ENCODE results near the gene NCKAP5. TPM values are rescaled to one million over a fixed set of nuclear protein-coding genes. Genes with fewer than 3 reads are reported as not detected.
"Not testable (repeated sequence)": the region's sequence is repeated elsewhere in the genome, so short reads cannot be mapped to it uniquely, and the experiment has no call there.

The NCKAP5 gene
- total and polyA plus RNA-seq, 2 donors, result 1.9 to 2.0 TPM

DNA sequence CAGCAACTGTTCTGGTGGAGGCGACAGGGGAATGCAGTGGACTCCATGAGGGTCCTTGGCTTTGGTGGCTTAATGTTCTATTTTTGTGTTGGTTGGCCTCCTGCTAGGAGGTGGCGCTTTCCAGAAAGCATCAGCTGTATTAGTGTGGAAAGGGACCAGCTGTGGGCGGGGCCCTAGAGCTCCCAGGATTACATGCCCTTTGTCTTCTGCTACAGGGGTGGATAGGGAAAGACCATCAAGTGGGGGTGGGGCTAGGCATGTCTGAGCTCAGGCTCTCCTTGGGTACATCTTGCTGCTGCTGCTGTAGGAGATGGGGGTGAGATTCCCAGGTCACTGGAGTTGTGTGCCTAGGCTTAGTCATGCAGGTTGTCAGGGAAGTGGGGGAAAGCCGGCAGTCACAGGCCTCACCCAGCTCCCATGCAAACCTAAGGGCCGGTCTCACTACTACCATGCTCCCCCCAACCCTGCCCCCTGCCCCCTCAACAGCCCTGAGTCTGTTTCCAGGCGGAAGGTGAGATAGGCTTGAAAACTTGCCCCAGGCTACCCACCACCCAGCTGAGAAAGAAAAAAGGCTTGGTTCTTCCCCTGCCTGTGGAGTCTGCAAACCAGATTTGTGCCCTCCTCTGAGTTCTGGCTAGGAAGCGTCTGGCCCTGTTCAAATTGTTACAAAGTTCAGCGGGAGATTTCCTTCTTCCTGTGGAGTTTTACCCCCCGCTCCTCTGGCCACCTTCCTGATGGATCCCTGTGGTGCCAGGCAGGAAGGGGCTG is 756.9 kb downstream of the NCKAP5 start:
- H3K4me3 ChIP-seq (ENCODE audit: low read length in 2 of 2), result no peak overlapping the region
- H3K27me3 ChIP-seq (ENCODE audit: control insufficient read depth in 2 of 2, insufficient read depth in 1 of 2, low read length in 1 of 2), result no peaks in the 10 kb centered on the region
- 74% methylated on average over 9 of the region's 9 CpGs for WGBS
- H3K36me3 ChIP-seq (ENCODE audit: control insufficient read depth in 2 of 2, insufficient read depth in 2 of 2, low read length in 1 of 2), result no peaks in the 10 kb centered on the region
- H3K4me1 ChIP-seq (ENCODE audit: control insufficient read depth in 2 of 2, insufficient read depth in 2 of 2, low read length in 2 of 2), result no peaks in the 10 kb centered on the region
- H3K27ac ChIP-seq (ENCODE audit: low read depth in 1 of 2, low read length in 1 of 2), result no peak overlapping the region
- no peak for DNase-seq (ENCODE audit: low read depth in 6 of 9, low spot score in 9 of 9)
- peaks cover 0 to 1% of the 10 kb centered on the region in 2 donors for H3K9me3 ChIP-seq (ENCODE audit: control insufficient read depth in 2 of 2, insufficient read depth in 1 of 2, low read length in 1 of 2)

- not testable (repeated sequence) for H3K27me3 ChIP-seq (ENCODE audit: control insufficient read depth in 2 of 2, insufficient read depth in 1 of 2, low read length in 1 of 2); H3K36me3 ChIP-seq (ENCODE audit: control insufficient read depth in 2 of 2, insufficient read depth in 2 of 2, low read length in 1 of 2); H3K4me3 ChIP-seq (ENCODE audit: low read length in 2 of 2); H3K4me1 ChIP-seq (ENCODE audit: control insufficient read depth in 2 of 2, insufficient read depth in 2 of 2, low read length in 2 of 2); DNase-seq (ENCODE audit: low read depth in 6 of 9, low spot score in 9 of 9); H3K9me3 ChIP-seq (ENCODE audit: control insufficient read depth in 2 of 2, insufficient read depth in 1 of 2, low read length in 1 of 2); H3K27ac ChIP-seq (ENCODE audit: low read depth in 1 of 2, low read length in 1 of 2)
- 94% methylated on average over 1 of the region's 1 CpG for WGBS
Measured at GRCh38 chr2:132809962-132810361, 758.3 kb downstream of the NCKAP5 start.

- DNase-seq (ENCODE audit: low read depth in 6 of 9, low spot score in 9 of 9), result no peak
Measured at GRCh38 chr2:132804051-132804450, 764.2 kb downstream of the NCKAP5 start.

DNA sequence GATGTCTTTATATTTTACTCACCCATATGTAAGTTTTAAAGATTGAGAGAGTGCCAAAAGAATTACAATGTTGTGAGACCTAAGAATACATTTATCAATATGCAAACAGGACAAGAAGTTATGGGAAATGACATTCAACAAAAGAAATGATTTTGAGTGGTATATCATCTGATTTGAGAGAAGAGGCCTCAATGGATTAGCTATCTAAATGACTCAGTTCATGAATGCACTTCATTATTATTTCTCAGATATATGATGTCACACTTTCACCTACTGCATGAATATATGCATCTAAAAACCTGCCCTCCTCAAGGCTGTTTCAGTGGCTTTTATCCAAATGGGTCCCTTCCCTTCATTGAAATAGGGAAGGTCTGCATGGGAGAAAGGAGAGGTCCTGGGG is 769.9 kb downstream of the NCKAP5 start:
- H3K36me3 ChIP-seq (ENCODE audit: control insufficient read depth in 2 of 2, insufficient read depth in 2 of 2, low read length in 1 of 2), result no peaks in the 10 kb centered on the region
- H3K9me3 ChIP-seq (ENCODE audit: control insufficient read depth in 2 of 2, insufficient read depth in 1 of 2, low read length in 1 of 2), result no peaks in the 10 kb centered on the region
- no peaks in the 10 kb centered on the region for H3K27me3 ChIP-seq (ENCODE audit: control insufficient read depth in 2 of 2, insufficient read depth in 1 of 2, low read length in 1 of 2)
- no peak for DNase-seq (ENCODE audit: low read depth in 6 of 9, low spot score in 9 of 9)
- no peaks in the 10 kb centered on the region for H3K4me1 ChIP-seq (ENCODE audit: control insufficient read depth in 2 of 2, insufficient read depth in 2 of 2, low read length in 2 of 2)
- H3K4me3 ChIP-seq (ENCODE audit: low read length in 2 of 2), result no peak overlapping the region
- H3K27ac ChIP-seq (ENCODE audit: low read depth in 1 of 2, low read length in 1 of 2), result no peak overlapping the region

More at GRCh38 chr2:132804051-132804450, 764.2 kb downstream of the NCKAP5 start:
- 38% methylated on average over 4 of the region's 4 CpGs for WGBS
- H3K4me1 ChIP-seq (ENCODE audit: control insufficient read depth in 2 of 2, insufficient read depth in 2 of 2, low read length in 2 of 2), result no peaks in the 10 kb centered on the region
- no peaks in the 10 kb centered on the region for H3K27me3 ChIP-seq (ENCODE audit: control insufficient read depth in 2 of 2, insufficient read depth in 1 of 2, low read length in 1 of 2)
- H3K4me3 ChIP-seq (ENCODE audit: low read length in 2 of 2), result no peak overlapping the region
- H3K27ac ChIP-seq (ENCODE audit: low read depth in 1 of 2, low read length in 1 of 2), result no peak overlapping the region
- no peaks in the 10 kb centered on the region for H3K36me3 ChIP-seq (ENCODE audit: control insufficient read depth in 2 of 2, insufficient read depth in 2 of 2, low read length in 1 of 2)
- no peaks in the 10 kb centered on the region for H3K9me3 ChIP-seq (ENCODE audit: control insufficient read depth in 2 of 2, insufficient read depth in 1 of 2, low read length in 1 of 2)

GRCh38 chr2:132797556-132797955 is 770.7 kb downstream of the NCKAP5 start:
- no peak for DNase-seq (ENCODE audit: low read depth in 6 of 9, low spot score in 9 of 9)
- Histone ChIP-seq H3K9me3 (ENCODE audit: control insufficient read depth in 2 of 2, insufficient read depth in 1 of 2, low read length in 1 of 2) (no peaks in the 10 kb centered on the region), H3K36me3 (ENCODE audit: control insufficient read depth in 2 of 2, insufficient read depth in 2 of 2, low read length in 1 of 2) (no peaks in the 10 kb centered on the region), H3K27me3 (ENCODE audit: control insufficient read depth in 2 of 2, insufficient read depth in 1 of 2, low read length in 1 of 2) (no peaks in the 10 kb centered on the region), H3K4me1 (ENCODE audit: control insufficient read depth in 2 of 2, insufficient read depth in 2 of 2, low read length in 2 of 2) (no peaks in the 10 kb centered on the region), H3K4me3 (ENCODE audit: low read length in 2 of 2) (no peak overlapping the region), H3K27ac (ENCODE audit: low read depth in 1 of 2, low read length in 1 of 2) (no peak overlapping the region)
- 97% methylated on average over 3 of the region's 3 CpGs for WGBS

DNA sequence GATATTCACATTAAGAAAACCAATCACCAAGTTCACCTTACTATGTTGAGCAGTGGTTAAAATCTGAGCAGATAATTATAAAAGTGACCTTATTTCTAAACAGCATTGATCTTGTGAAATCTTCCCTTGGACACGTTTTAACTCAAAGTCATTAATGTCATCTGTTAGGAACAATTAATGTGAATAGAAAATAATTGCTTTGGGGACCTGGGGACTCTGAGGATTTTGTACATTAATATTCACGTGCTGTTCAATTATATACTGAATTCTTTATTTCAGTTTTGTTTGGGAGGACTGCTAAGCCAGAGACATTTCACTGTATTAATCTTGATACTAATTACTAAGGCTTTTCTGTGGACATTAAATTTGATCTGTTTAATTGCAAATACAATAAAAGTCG is 771.2 kb downstream of the NCKAP5 start:
- H3K27ac ChIP-seq (ENCODE audit: low read depth in 1 of 2, low read length in 1 of 2), result no peak overlapping the region
- no peaks in the 10 kb centered on the region for H3K9me3 ChIP-seq (ENCODE audit: control insufficient read depth in 2 of 2, insufficient read depth in 1 of 2, low read length in 1 of 2)
- no peak overlapping the region for H3K4me3 ChIP-seq (ENCODE audit: low read length in 2 of 2)
- H3K27me3 ChIP-seq (ENCODE audit: control insufficient read depth in 2 of 2, insufficient read depth in 1 of 2, low read length in 1 of 2), result no peaks in the 10 kb centered on the region
- no peaks in the 10 kb centered on the region for H3K4me1 ChIP-seq (ENCODE audit: control insufficient read depth in 2 of 2, insufficient read depth in 2 of 2, low read length in 2 of 2)
- no peak for DNase-seq (ENCODE audit: low read depth in 6 of 9, low spot score in 9 of 9)
- WGBS, result 76% methylated on average over 3 of the region's 3 CpGs
- no peaks in the 10 kb centered on the region for H3K36me3 ChIP-seq (ENCODE audit: control insufficient read depth in 2 of 2, insufficient read depth in 2 of 2, low read length in 1 of 2)

- no peak for DNase-seq (ENCODE audit: low read depth in 6 of 9, low spot score in 9 of 9)
- Histone ChIP-seq H3K9me3 (ENCODE audit: control insufficient read depth in 2 of 2, insufficient read depth in 1 of 2, low read length in 1 of 2) (no peaks in the 10 kb centered on the region), H3K27me3 (ENCODE audit: control insufficient read depth in 2 of 2, insufficient read depth in 1 of 2, low read length in 1 of 2) (no peaks in the 10 kb centered on the region), H3K4me1 (ENCODE audit: control insufficient read depth in 2 of 2, insufficient read depth in 2 of 2, low read length in 2 of 2) (no peaks in the 10 kb centered on the region), H3K4me3 (ENCODE audit: low read length in 2 of 2) (no peak overlapping the region), H3K27ac (ENCODE audit: low read depth in 1 of 2, low read length in 1 of 2) (no peak overlapping the region), H3K36me3 (ENCODE audit: control insufficient read depth in 2 of 2, insufficient read depth in 2 of 2, low read length in 1 of 2) (no peaks in the 10 kb centered on the region)
- 90% methylated on average over 2 of the region's 2 CpGs for WGBS
Measured at GRCh38 chr2:132795220-132795619, 773.0 kb downstream of the NCKAP5 start.

DNA sequence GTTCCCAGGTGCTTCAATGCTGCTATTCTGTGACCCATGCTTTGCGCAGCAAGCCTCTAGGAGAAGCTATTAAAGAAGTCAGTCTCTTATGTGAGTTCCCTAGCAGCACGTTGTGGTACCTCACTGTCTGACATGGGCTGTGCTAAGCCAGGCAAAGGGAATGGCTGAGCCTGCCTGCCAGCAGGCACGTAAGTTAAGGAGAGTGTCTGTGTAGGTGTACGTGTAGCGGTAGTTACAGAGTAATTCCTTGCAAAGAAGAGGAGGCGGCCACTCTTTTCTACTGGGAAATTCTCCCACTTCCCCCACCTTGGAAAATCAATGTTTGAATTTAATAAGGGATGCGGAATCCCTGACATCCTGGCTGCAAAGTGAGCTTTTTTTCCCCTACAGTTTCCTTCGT is 774.7 kb downstream of the NCKAP5 start:
- 91% methylated on average over 8 of the region's 8 CpGs for WGBS
- Histone ChIP-seq H3K9me3 (ENCODE audit: control insufficient read depth in 2 of 2, insufficient read depth in 1 of 2, low read length in 1 of 2) (no peaks in the 10 kb centered on the region), H3K36me3 (ENCODE audit: control insufficient read depth in 2 of 2, insufficient read depth in 2 of 2, low read length in 1 of 2) (no peaks in the 10 kb centered on the region), H3K4me3 (ENCODE audit: low read length in 2 of 2) (no peak overlapping the region), H3K4me1 (ENCODE audit: control insufficient read depth in 2 of 2, insufficient read depth in 2 of 2, low read length in 2 of 2) (no peaks in the 10 kb centered on the region), H3K27me3 (ENCODE audit: control insufficient read depth in 2 of 2, insufficient read depth in 1 of 2, low read length in 1 of 2) (no peaks in the 10 kb centered on the region), H3K27ac (ENCODE audit: low read depth in 1 of 2, low read length in 1 of 2) (no peak overlapping the region)
- DNase-seq (ENCODE audit: low read depth in 6 of 9, low spot score in 9 of 9), result no peak

GRCh38 chr2:132790207-132790785 is 778.0 kb downstream of the NCKAP5 start:
- Histone ChIP-seq H3K36me3 (ENCODE audit: control insufficient read depth in 2 of 2, insufficient read depth in 2 of 2, low read length in 1 of 2) (no peaks in the 10 kb centered on the region), H3K9me3 (ENCODE audit: control insufficient read depth in 2 of 2, insufficient read depth in 1 of 2, low read length in 1 of 2) (no peaks in the 10 kb centered on the region), H3K4me3 (ENCODE audit: low read length in 2 of 2) (no peak overlapping the region), H3K27ac (ENCODE audit: low read depth in 1 of 2, low read length in 1 of 2) (no peak overlapping the region), H3K27me3 (ENCODE audit: control insufficient read depth in 2 of 2, insufficient read depth in 1 of 2, low read length in 1 of 2) (no peaks in the 10 kb centered on the region), H3K4me1 (ENCODE audit: control insufficient read depth in 2 of 2, insufficient read depth in 2 of 2, low read length in 2 of 2) (no peaks in the 10 kb centered on the region)
- 94% methylated on average over 4 of the region's 4 CpGs for WGBS
- DNase-seq (ENCODE audit: low read depth in 6 of 9, low spot score in 9 of 9), result no peak

All from thymus (tissue), 11 donors.